K562 (cell line): ENCODE results near the gene CDK4. TPM values are rescaled to one million over a fixed set of nuclear protein-coding genes. Genes with fewer than 3 reads are reported as not detected.

ENCODE experiments used
- ATAC-seq: fragments of 200-7000 bp; cut with Tn5 transposase; 3 replicates; pipeline ENCODE4 v1.9.1; 2020; ENCODE audit warnings: moderate library complexity
- BruUV-seq: library from RNA; stranded (reverse); fragments of 400-500 nt; replicated peaks from 2 replicates; lab custom pipeline; 2021; lab: Mats Ljungman, UMichigan
- CTCF ChIA-PET: fragments of 300-600 bp; formaldehyde crosslinking; extraction: SDS; loops from one replicate; lab custom pipeline; 2021; ENCODE audit warnings: low intra/inter-chr PET ratio; lab: Yijun Ruan, JAX
- POLR2A ChIA-PET: fragments of 300-600, 350-650 bp; sonication (Branson Sonifier 250); formaldehyde crosslinking; extraction: SDS; loops from one replicate; lab custom pipeline; 2021; ENCODE audit warnings: antibody characterized with exemption, inconsistent platforms; lab: Yijun Ruan, JAX
- DNase-seq, 4 experiments: peaks; one replicate each; pipeline versions ENCODE4 v3.0.0 to v3.0.0-alpha.2; 2011 to 2018; ENCODE audit warnings: low spot score in 3 of 4, mixed read lengths in 3 of 4; ENCODE audit errors: extremely low read depth in 1 of 4
- FAIRE-seq: peaks from 2 replicates; lab custom pipeline; 2011; peaks lifted over from hg19 to GRCh38; lab: Jason Lieb, UNC
- H2AFZ ChIP-seq: 2 replicates; pipeline ENCODE4 v1.6.0; 2011; ENCODE audit warnings: low read depth, low read length, control low read depth, inconsistent platforms
- H3K27ac ChIP-seq: fragments of 200-600 bp; 3 replicates; pipeline ENCODE4 v1.8.0; 2011; ENCODE audit warnings: low read depth, mild to moderate bottlenecking, control low read depth, inconsistent platforms, low read length, moderate library complexity, mixed read lengths; ENCODE audit errors: extremely low read depth
- H3K27me3 ChIP-seq, 2 experiments: fragments of 300-600 bp in 1 of 2; 2 replicates in 1 of 2; 3 replicates in 1 of 2; pipeline versions ENCODE4 v1.6.0 to v1.8.0; 2011; ENCODE audit warnings: inconsistent platforms in 2 of 2, low read length in 2 of 2, mild to moderate bottlenecking in 1 of 2, mixed read lengths in 1 of 2, moderate library complexity in 1 of 2; ENCODE audit not compliant: control insufficient read depth in 2 of 2, insufficient read depth in 2 of 2
- H3K36me3 ChIP-seq: fragments of 300-600 bp; 3 replicates; pipeline ENCODE4 v1.8.0; 2011; ENCODE audit warnings: mild to moderate bottlenecking, low read length, inconsistent platforms; ENCODE audit not compliant: control insufficient read depth, insufficient read depth
- H3K4me1 ChIP-seq, 2 experiments: fragments of 200-600 bp in 1 of 2; replicated peaks in 1 of 2; 2 replicates in 1 of 2; 3 replicates in 1 of 2; pipeline versions ENCODE4 v1.5.1 to v1.8.0; 2011; ENCODE audit warnings: inconsistent platforms in 2 of 2, low read length in 2 of 2, mild to moderate bottlenecking in 1 of 2, mixed read lengths in 1 of 2, moderate library complexity in 1 of 2; ENCODE audit not compliant: control insufficient read depth in 2 of 2, insufficient read depth in 2 of 2
- H3K4me2 ChIP-seq: 2 replicates; pipeline ENCODE4 v1.6.1; 2011; ENCODE audit warnings: low read length, control low read depth, inconsistent platforms, mixed read lengths; ENCODE audit not compliant: insufficient read depth
- H3K4me3 ChIP-seq: fragments of 200-600 bp; sonication (generic), shearing (Covaris generic); 2 replicates; pipeline ENCODE4 v1.5.1; 2016; ENCODE audit warnings: control low read depth, inconsistent platforms
- H3K79me2 ChIP-seq: fragments of 200-600 bp; 3 replicates; pipeline ENCODE4 v1.8.0; 2011; ENCODE audit warnings: low read length, inconsistent platforms; ENCODE audit not compliant: control insufficient read depth, insufficient read depth
- H3K9ac ChIP-seq, 2 experiments: 2 replicates each; pipeline versions ENCODE4 v1.6.0 to v1.6.1; 2011; ENCODE audit warnings: low read depth in 2 of 2, low read length in 2 of 2, control low read depth in 1 of 2, inconsistent platforms in 1 of 2, mild to moderate bottlenecking in 1 of 2, mixed read lengths in 1 of 2; ENCODE audit not compliant: insufficient read depth in 1 of 2
- H3K9me1 ChIP-seq: one replicate; pipeline ENCODE4 v1.6.0; 2011; ENCODE audit warnings: inconsistent platforms, mild to moderate bottlenecking, low read length, moderate library complexity; ENCODE audit not compliant: control insufficient read depth, insufficient read depth
- H3K9me3 ChIP-seq: replicated peaks from 2 replicates; pipeline ENCODE4 v1.5.1; 2011; ENCODE audit warnings: low read depth, low read length, inconsistent platforms; ENCODE audit not compliant: control insufficient read depth, insufficient read depth
- H4K20me1 ChIP-seq: replicated peaks from 2 replicates; pipeline ENCODE4 v1.6.1; 2011; ENCODE audit warnings: low read length, inconsistent platforms, mixed read lengths; ENCODE audit not compliant: control insufficient read depth, insufficient read depth
- ATF1 ChIP-seq, 2 experiments: fragments of 450-650 bp in 1 of 2; IDR thresholded peaks; 2 replicates each; pipeline ENCODE4 v1.6.1; 2016; ENCODE audit warnings: missing compliant biosample characterization in 1 of 2, missing genetic modification characterization in 1 of 2
- BRCA1 ChIP-seq, 2 experiments: fragments of 450-650 bp in 1 of 2; sonication (generic) in 1 of 2; formaldehyde crosslinking in 1 of 2; IDR thresholded peaks; 2 replicates each; pipeline versions ENCODE4 v1.5.0 to v1.6.1; 2017 to 2020; ENCODE audit warnings: mild to moderate bottlenecking in 1 of 2, missing genetic modification reagents in 1 of 2
- BRD9 ChIP-seq: fragments of 450-650 bp; IDR thresholded peaks from 2 replicates; pipeline ENCODE4 v1.6.1; 2018; ENCODE audit warnings: low read depth; ENCODE audit not compliant: partially characterized antibody
- CBX1 ChIP-seq: sonication (generic); IDR thresholded peaks from 2 replicates; pipeline ENCODE4 v1.6.1; 2016; ENCODE audit warnings: antibody characterized with exemption, low read depth, mild to moderate bottlenecking
- ETV1 ChIP-seq: fragments of 450-650 bp; conservative IDR thresholded peaks from 2 replicates; pipeline ENCODE4 v1.6.1; 2016; ENCODE audit warnings: missing genetic modification characterization, control low read depth, low read depth, missing compliant biosample characterization
- HLTF ChIP-seq: fragments of 450-650 bp; IDR thresholded peaks from 2 replicates; pipeline ENCODE4 v1.6.1; 2016
- NFXL1 ChIP-seq: fragments of 450-650 bp; formaldehyde crosslinking; IDR thresholded peaks from 2 replicates; pipeline ENCODE4 v1.4.0; 2021; ENCODE audit warnings: mild to moderate bottlenecking
- NR0B1 ChIP-seq: fragments of 450-650 bp; IDR thresholded peaks from one replicate; pipeline ENCODE4 v1.6.1; 2018; ENCODE audit warnings: mild to moderate bottlenecking, moderate library complexity; ENCODE audit not compliant: partially characterized antibody
- OTX1 ChIP-seq: fragments of 450-650 bp; formaldehyde crosslinking; IDR thresholded peaks from 2 replicates; pipeline ENCODE4 v1.4.0; 2022; ENCODE audit warnings: mild to moderate bottlenecking
- POLR2B ChIP-seq: fragments of 450-650 bp; IDR thresholded peaks from 2 replicates; pipeline ENCODE4 v1.6.1; 2018; ENCODE audit warnings: low read depth; ENCODE audit not compliant: partially characterized antibody
- SMARCB1 ChIP-seq: IDR thresholded peaks from 2 replicates; pipeline ENCODE4 v1.6.1; 2011; ENCODE audit warnings: improper control_type of control experiment, low read depth; ENCODE audit not compliant: insufficient read length
- SOX6 ChIP-seq: fragments of 450-650 bp; IDR thresholded peaks from 2 replicates; pipeline ENCODE4 v1.6.1; 2014; ENCODE audit warnings: mild to moderate bottlenecking
- TGIF2 ChIP-seq: sonication (generic); formaldehyde crosslinking; IDR thresholded peaks from 2 replicates; pipeline ENCODE4 v1.8.1; 2022; ENCODE audit warnings: mild to moderate bottlenecking, missing genetic modification reagents, moderate library complexity
- YY1 ChIP-seq, 3 experiments: IDR thresholded peaks; 2 replicates each; pipeline ENCODE4 v1.6.1; 2011; ENCODE audit warnings: low read length in 2 of 3, mild to moderate bottlenecking in 2 of 3, moderate library complexity in 2 of 3, borderline replicate concordance in 1 of 3, control low read depth in 1 of 3, low read depth in 1 of 3; ENCODE audit not compliant: insufficient read depth in 3 of 3, insufficient replicate concordance in 2 of 3, control insufficient read depth in 1 of 3, insufficient read length in 1 of 3; ENCODE audit errors: extremely low read depth in 1 of 3
- ZBED1 ChIP-seq: IDR thresholded peaks from 2 replicates; pipeline ENCODE4 v1.6.1; 2014
- ZC3H11A ChIP-seq: IDR thresholded peaks from 2 replicates; pipeline ENCODE4 v1.6.1; 2012; ENCODE audit warnings: low read depth, low read length, improper control_type of control experiment
- ZNF584 ChIP-seq: fragments of 200-800 bp; sonication (Bioruptor generic); IDR thresholded peaks from 2 replicates; pipeline ENCODE4 v1.6.1; 2016; ENCODE audit warnings: low read depth, mild to moderate bottlenecking, missing genetic modification characterization, missing compliant biosample characterization
- WGBS: fragments of 100-300 bp; shearing (Covaris generic); methylation state at CpG from one replicate; pipeline ENCODE4 v1.1.6; 2016; ENCODE audit warnings: low coverage, mixed read lengths; ENCODE audit not compliant: insufficient coverage; ENCODE audit errors: missing lambda C conversion rate; 5-methylcytosine and 5-hydroxymethylcytosine counted together
- in situ Hi-C: fragments of 300-500 bp; cut with MboI; formaldehyde crosslinking; loops from 4 replicates; pipeline ENCODE4 v1.15.0; 2018; ENCODE audit warnings: inconsistent platforms, mixed read lengths
- intact Hi-C: fragments of 100-400 bp; cut with micrococcal nuclease; formaldehyde crosslinking; loops from 2 replicates; pipeline ENCODE4 v1.14.2; 2022
- polyA plus RNA-seq, 8 experiments: library from polyadenylated mRNA; depleted of rRNA in 4 of 8; stranded (reverse) in 5 of 8; unstranded in 3 of 8; fragments of >200 nt; fragmentation: Nextera tagmentation in 2 of 8; fragmentation: Illumina TruSeq in 1 of 8; extraction: Ambion mirVana in 2 of 8; extraction: Trizol in 1 of 8; gene quantifications; 2 replicates each; pipeline versions ENCODE4 v1.2.1 to v1.2.3, GENCODE V29; 2011 to 2014; ENCODE audit warnings: inconsistent platforms in 1 of 8, missing spikeins in 1 of 8
- total RNA-seq, 7 experiments: library from RNA; depleted of rRNA in 6 of 7; stranded (reverse); fragments of >200 nt in 6 of 7; fragmentation: Illumina TruSeq in 2 of 7; extraction: Trizol in 2 of 7; gene quantifications; 2 replicates each; pipeline versions ENCODE4 v1.2.1 to v1.2.3, GENCODE V29; 2011 to 2021; ENCODE audit warnings: low replicate concordance in 1 of 7

CDK4 gene
- total and polyA plus RNA-seq, 9 of the 15 experiments (the other 6 are each of a cell fraction or from before 2014, with no cell fraction given): 37.8 to 436 (median 238) TPM

- peak within 1 kb of the TSS; percentile 68 for H2AFZ ChIP-seq
- H3K79me2 ChIP-seq: peaks cover 39% of the 10 kb centered on the region
- peak within 1 kb of the TSS; percentile 62 to 90 for H3K9ac ChIP-seq
- peak within 1 kb of the TSS; percentile 94 for H3K4me2 ChIP-seq
- ChIA-PET POLR2A (interaction anchor here (0.9 to 1.0 kb wide), 4 partner anchors 9 to 21 kb away, joined by 3 to 5 read pairs (median 3); partner anchors contain the start of genes EEF1AKMT3 and METTL1), CTCF (no interaction called here)
- H3K36me3 ChIP-seq: peaks cover 34% of the 10 kb centered on the region
- H4K20me1 ChIP-seq: no peaks in the 10 kb centered on the region
- peaks cover 40 to 41% of the 10 kb centered on the region in 2 experiments for H3K4me1 ChIP-seq
- 6% methylated on average over 6 of the region's 41 CpGs for WGBS
- intact Hi-C loops: no loop called here
- in situ Hi-C loops: no loop called here
- H3K9me1 ChIP-seq: no peaks in the 10 kb centered on the region
- peak; percentile 86 to 89 (median 87) for DNase-seq
- FAIRE-seq: no peak
- ATAC-seq: peak; percentile 60
- no peaks in the 10 kb centered on the region for H3K9me3 ChIP-seq
- H3K4me3 ChIP-seq: peak within 1 kb of the TSS; percentile 50
- peak within 1 kb of the TSS; percentile 71 for H3K27ac ChIP-seq
- no TSS peak for BruUV-seq
- H3K27me3 ChIP-seq: no peaks in the 10 kb centered on the region
- TF ChIP-seq OTX1 (CRISPR knock-in tag) (peak; percentile 72; the same call in 1 of the 2 replicates), NFXL1 (no peak), ATF1 (CRISPR knock-in tag; IDR thresholded peaks at IDR 0.05) (no peak), ATF1 (tag; IDR thresholded peaks at IDR 0.05) (peak; percentile 30; the same call in 1 of the 2 replicates), TGIF2 (CRISPR knock-in tag) (no peak), SMARCB1 (no peak), BRD9 (no peak), YY1 (IDR thresholded peaks at IDR 0.05; ENCODE audit: borderline replicate concordance in 1 of 3, control insufficient read depth in 1 of 3, extremely low read depth in 1 of 3, insufficient read depth in 3 of 3, insufficient read length in 1 of 3, insufficient replicate concordance in 2 of 3, low read depth in 1 of 3, low read length in 2 of 3) (peak in 2 of 3 experiments; percentile 67 to 79), HLTF (0 out of 2 replicates have a peak, but pooled peaks have one; percentile 47), ZNF584 (CRISPR knock-in tag) (no peak), NR0B1 (no peak), BRCA1 (IDR thresholded peaks at IDR 0.05) (no peak), BRCA1 (CRISPR knock-in tag; IDR thresholded peaks at IDR 0.05) (no peak), CBX1 (no peak), ZBED1 (0 out of 2 replicates have a peak, but pooled peaks have one; percentile 46), ETV1 (tag) (no peak), SOX6 (no peak), ZC3H11A (no peak), POLR2B (no peak)
Measured at GRCh38 chr12:57754411-57755193, 2.5 kb upstream of the CDK4 start, which contains the start of gene MARCHF9. Gene MARCHF9, plus strand, starts transcription at chr12:57755103. Its CDS starts 426 bp downstream, at chr12:57755529.
